HG03469 (cell line): Measurements from ENCODE around the gene NDUFA5.
"Not testable (repeated sequence)": the region's sequence is repeated elsewhere in the genome, so short reads cannot be mapped to it uniquely, and the experiment has no call there.

Experiments used
- ATAC-seq: cut with Tn5 transposase; IDR thresholded peaks from one replicate; pipeline ENCODE4 v1.9.1; 2021; ENCODE audit warnings: mild to moderate bottlenecking, moderate library complexity, moderate number of reproducible peaks; ENCODE audit not compliant: unreplicated experiment

Gene NDUFA5

GRCh38 chr7:123526533-123526932 is 31.1 kb downstream of the NDUFA5 start:
- ATAC-seq, result not testable (repeated sequence)

DNA sequence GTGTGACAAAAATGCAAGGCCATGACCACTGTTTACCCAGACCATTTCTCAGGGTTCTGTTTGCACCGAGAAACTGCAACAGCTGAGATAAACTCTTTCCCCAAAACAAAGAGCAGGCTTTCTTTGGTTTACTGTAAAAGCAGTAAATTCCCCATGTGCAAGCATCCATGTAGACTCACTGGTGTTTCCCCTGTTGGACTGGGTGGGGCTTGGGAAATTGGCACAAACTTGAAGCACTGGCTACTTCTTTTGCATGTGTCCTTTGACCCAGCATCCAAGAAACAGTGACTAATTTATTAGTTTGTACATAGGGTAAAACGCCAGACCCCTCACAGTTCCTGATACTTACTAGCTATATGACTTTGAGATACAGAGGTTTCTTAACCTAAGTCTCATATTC is 35.6 kb downstream of the NDUFA5 start:
- no peak for ATAC-seq

- no peak for ATAC-seq
Measured at GRCh38 chr7:123505221-123505620, 52.4 kb downstream of the NDUFA5 start.

DNA sequence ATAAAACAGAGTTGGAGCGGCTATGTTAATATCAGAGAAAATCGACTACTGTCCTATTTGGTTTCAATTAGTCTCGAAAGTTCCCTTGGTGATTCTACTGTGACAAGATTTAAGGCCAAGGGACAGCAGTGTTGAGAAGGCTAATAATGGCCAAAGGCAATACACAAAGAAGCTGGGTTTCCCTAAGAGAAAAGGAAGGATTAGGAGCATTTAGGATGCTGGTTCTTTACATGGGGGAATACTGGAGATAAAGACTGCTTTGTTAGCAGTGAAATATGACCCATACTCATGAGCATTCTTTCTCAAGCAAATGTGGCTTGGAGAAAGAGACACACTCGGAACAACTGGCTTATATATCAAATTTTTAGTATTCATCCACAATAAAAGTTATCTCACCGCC is 55.4 kb downstream of the NDUFA5 start:
- ATAC-seq, result no peak

GRCh38 chr7:123500878-123501489 is 56.6 kb downstream of the NDUFA5 start:
- no peak for ATAC-seq

DNA sequence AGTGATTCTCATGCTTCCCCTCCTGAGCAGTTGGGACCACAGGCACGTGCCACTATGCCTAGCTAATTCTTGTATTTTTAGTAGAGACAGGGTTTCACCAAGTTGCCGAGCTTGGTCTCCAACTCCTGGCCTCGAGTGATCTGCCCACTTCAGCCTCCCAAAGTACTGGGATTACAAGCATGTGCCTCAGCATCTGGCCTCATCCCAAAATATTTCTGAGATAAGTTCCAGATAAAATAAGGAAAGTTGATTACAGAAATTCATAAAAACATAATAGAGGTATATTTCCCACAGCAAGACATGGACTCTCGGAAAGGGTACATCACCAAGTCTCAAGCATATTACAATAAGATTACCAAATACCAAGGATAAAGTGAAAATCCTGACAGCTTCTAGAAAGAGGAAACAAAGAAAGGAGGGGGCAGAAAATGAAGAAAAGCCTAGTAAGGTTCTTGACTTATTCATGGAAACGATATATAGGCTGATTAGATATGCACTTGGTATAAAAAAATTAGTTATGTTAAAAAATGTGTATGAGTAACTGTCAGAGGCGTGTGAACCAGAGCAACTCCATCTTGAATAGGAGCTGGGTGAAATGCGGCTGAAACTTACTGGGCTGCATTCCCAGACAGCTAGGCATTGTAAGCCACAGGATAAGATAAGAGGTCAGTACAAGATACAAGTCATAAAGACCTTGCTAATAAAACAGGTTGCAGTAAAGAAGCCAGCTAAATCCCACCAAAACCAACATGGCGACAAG is 58.2 kb downstream of the NDUFA5 start:
- ATAC-seq, result no peak

DNA sequence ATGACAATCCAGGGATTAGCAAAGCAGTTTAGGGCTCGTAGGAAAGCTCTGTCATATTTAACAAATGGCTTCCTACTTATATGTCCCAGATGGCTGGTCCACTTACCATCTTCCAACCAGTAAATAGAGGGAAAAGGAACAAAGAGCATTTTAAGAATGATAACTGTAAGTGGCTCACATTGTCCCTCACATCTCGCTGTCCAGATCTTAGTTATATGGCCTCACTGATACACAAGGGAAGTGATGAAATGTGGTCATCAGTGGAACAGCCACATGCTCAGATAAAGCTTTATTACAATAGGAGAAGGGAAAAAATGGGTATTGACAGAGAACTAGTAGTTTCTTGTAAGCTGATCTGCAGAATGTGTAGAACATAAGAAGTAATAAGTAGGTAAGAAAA is 59.0 kb downstream of the NDUFA5 start:
- no peak for ATAC-seq

- no peak for ATAC-seq
Measured at GRCh38 chr7:123498031-123498430, 59.6 kb downstream of the NDUFA5 start.

- no peak for ATAC-seq
Measured at GRCh38 chr7:123494193-123494796, 63.3 kb downstream of the NDUFA5 start.

- peak; percentile 75 for ATAC-seq
Measured at GRCh38 chr7:123492485-123492884, 65.1 kb downstream of the NDUFA5 start.
